Activated CD8-positive, alpha-beta memory T cell treated with anti-CD3 and anti-CD28 coated beads, Interleukin-2, amount 50 U/mL, for 48 hours (primary cell): Measurements from ENCODE around the gene GIT1.
"Not testable (repeated sequence)": the region's sequence is repeated elsewhere in the genome, so short reads cannot be mapped to it uniquely, and the experiment has no call there.

Experiments
- DNase-seq: peaks from one replicate; pipeline ENCODE4 v3.0.0-alpha.2; 2020

Gene GIT1

GRCh38 chr17:29566473-29567303 lies 22.8 kb downstream of the GIT1 start, which contains the start of gene ABHD15:
Gene ABHD15, minus strand, starts transcription at chr17:29567037. Its CDS starts 71 bp downstream, at chr17:29566966.
- peak; percentile 84 for DNase-seq

- DNase-seq = peak; percentile 83
Measured at GRCh38 chr17:29565643-29566472, 23.6 kb downstream of the GIT1 start.

- no peak for DNase-seq
Measured at GRCh38 chr17:29563816-29564215, 25.6 kb downstream of the GIT1 start.

- DNase-seq = no peak
Measured at GRCh38 chr17:29562615-29563014, 26.8 kb downstream of the GIT1 start.

GRCh38 chr17:29561554-29562517 lies 27.6 kb downstream of the GIT1 start:
- no peak for DNase-seq

- no peak for DNase-seq
Measured at GRCh38 chr17:29560316-29560715, 29.1 kb downstream of the GIT1 start.

- DNase-seq = no peak
Measured at GRCh38 chr17:29559640-29560039, 29.8 kb downstream of the GIT1 start.

- not testable (repeated sequence) for DNase-seq
Measured at GRCh38 chr17:29558139-29558538, 31.3 kb downstream of the GIT1 start.

GRCh38 chr17:29557739-29558116 lies 31.7 kb downstream of the GIT1 start:
- DNase-seq = no peak

GRCh38 chr17:29557085-29557738 lies 32.2 kb downstream of the GIT1 start:
- no peak for DNase-seq

- DNase-seq = no peak
Measured at GRCh38 chr17:29555840-29556239, 33.6 kb downstream of the GIT1 start.

GRCh38 chr17:29549177-29549923 lies 40.1 kb downstream of the GIT1 start:
- no peak for DNase-seq

GRCh38 chr17:29546830-29547229 lies 42.6 kb downstream of the GIT1 start:
- no peak for DNase-seq

GRCh38 chr17:29546085-29546484 lies 43.4 kb downstream of the GIT1 start:
- no peak for DNase-seq

GRCh38 chr17:29544066-29544465 lies 45.4 kb downstream of the GIT1 start:
- DNase-seq = no peak

- DNase-seq = no peak
Measured at GRCh38 chr17:29533976-29534375, 55.5 kb downstream of the GIT1 start.

GRCh38 chr17:29526322-29526721 lies 63.1 kb downstream of the GIT1 start:
- DNase-seq = no peak

GRCh38 chr17:29524692-29525091 lies 64.8 kb downstream of the GIT1 start:
- no peak for DNase-seq
